Heart left ventricle (tissue), 13 donors: ENCODE results near the gene JKAMP.

Source experiments
- CTCF ChIP-seq, 12 donors: fragments of 200-600 bp; sonication (generic) in 4 of 12; IDR thresholded peaks; one replicate each; pipeline versions ENCODE4 v1.5.0 to v1.8.0; 2018 to 2022; ENCODE audit warnings: antibody characterized with exemption in 12 of 12, mild to moderate bottlenecking in 5 of 12
- POLR2A ChIP-seq, 2 donors: fragments of 450-650 bp; IDR thresholded peaks; one replicate each; pipeline ENCODE4 v1.6.1; 2017; ENCODE audit warnings: antibody characterized with exemption in 2 of 2, mild to moderate bottlenecking in 2 of 2, moderate library complexity in 2 of 2
- donor health status: ischemic (EF 13 %, LVEDD 7.1; RV severe dilation, severe dysfunction).
- donor health status: DM: no; HTN: yes; CAD: no.
- donor health status: DM: no; HTN: no; CAD: no.
- donor health status: ischemic (EF 25% LVEDD 6.9; RV normal size, moderate dysfunction).
- donor health status: ischemic (EF 25% LVEDD 5.7; RV mildly dilated, moderate dysfunction).
- donor health status: ischemic (EF 35%, LVEDD 5.7; RV mildly dilated, moderate dysfunction).
- donor health status: nonischemic (EF 11% LVEDD 7.7; RV severe dilation, severe dysfunction).
- donor health status: DM: yes; HTN: yes; CAD: no.
- donor health status: PGD.
- donor health status: ischemic (EF 29% LVEDD 5.4; RV normal size, mild dysfunction).
- donor health status: nonischemic (EF 23%, LVEDD 6.1; RV moderate dilation, normal function).

GRCh38 chr14:59484639-59485175, 390 bp downstream of the JKAMP start:
- no peak for TF ChIP-seq CTCF (IDR thresholded peaks at IDR 0.05)
- no peak for TF ChIP-seq POLR2A (IDR thresholded peaks at IDR 0.05)
